AG10803 (cell line): ENCODE results near the gene LGALS12.

Source experiments
- DNase-seq: peaks from one replicate; pipeline ENCODE4 v3.0.0; 2010; ENCODE audit warnings: low read depth
- H3K4me3 ChIP-seq: 2 replicates; pipeline ENCODE4 v1.5.1; 2011; ENCODE audit warnings: mild to moderate bottlenecking, low read length, control low read depth
- TF ChIP-seq, protein P1 (sequence below): conservative IDR thresholded peaks from 2 replicates; pipeline ENCODE4 v1.5.1; 2011; ENCODE audit warnings: mild to moderate bottlenecking, low read length, control low read depth, inconsistent platforms

LGALS12 gene

DNA sequence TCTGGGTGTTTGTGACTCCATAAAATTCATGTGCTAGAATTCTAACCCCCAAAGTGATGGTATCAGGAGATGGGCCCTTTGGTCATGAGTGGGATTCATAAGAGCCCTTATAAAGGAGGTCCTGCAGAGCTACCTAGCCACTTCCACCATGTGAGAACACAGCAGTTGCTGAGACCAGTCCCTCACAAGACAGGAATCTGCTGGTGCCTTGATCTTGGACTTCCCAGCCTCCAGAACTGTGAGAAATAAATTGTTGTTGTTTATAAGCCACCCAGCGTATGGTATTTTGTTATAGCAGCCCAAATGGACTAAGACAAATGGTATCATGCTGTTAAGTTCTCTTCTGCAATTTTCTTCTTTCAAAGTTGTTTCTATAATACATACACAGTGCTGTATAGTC lies 13.4 kb upstream of the LGALS12 start:
- DNase-seq = no peak
- no peak overlapping the region for H3K4me3 ChIP-seq
- TF ChIP-seq, protein P1, sequence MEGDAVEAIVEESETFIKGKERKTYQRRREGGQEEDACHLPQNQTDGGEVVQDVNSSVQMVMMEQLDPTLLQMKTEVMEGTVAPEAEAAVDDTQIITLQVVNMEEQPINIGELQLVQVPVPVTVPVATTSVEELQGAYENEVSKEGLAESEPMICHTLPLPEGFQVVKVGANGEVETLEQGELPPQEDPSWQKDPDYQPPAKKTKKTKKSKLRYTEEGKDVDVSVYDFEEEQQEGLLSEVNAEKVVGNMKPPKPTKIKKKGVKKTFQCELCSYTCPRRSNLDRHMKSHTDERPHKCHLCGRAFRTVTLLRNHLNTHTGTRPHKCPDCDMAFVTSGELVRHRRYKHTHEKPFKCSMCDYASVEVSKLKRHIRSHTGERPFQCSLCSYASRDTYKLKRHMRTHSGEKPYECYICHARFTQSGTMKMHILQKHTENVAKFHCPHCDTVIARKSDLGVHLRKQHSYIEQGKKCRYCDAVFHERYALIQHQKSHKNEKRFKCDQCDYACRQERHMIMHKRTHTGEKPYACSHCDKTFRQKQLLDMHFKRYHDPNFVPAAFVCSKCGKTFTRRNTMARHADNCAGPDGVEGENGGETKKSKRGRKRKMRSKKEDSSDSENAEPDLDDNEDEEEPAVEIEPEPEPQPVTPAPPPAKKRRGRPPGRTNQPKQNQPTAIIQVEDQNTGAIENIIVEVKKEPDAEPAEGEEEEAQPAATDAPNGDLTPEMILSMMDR = no peak

DNA sequence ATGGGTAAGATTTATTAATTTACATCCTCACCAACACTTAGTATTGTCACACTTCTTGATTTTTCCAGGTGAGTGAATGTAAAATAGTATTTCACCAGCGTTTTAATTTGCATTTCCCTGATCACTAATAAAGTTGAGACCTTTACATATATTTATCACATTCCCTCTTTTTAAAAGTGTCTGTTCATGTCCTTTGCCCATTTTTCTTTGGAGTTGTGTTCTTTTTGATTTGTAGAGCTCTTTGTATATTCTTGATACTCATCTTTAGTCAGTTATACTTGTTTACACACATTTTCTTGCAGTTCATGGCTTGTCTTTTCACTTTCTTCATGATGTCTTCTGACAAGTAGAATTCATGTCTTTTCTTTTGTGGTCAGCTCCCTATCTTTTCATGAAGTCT lies 12.8 kb upstream of the LGALS12 start:
- H3K4me3 ChIP-seq = no peak overlapping the region
- DNase-seq = no peak
- TF ChIP-seq, protein P1 = no peak

DNA sequence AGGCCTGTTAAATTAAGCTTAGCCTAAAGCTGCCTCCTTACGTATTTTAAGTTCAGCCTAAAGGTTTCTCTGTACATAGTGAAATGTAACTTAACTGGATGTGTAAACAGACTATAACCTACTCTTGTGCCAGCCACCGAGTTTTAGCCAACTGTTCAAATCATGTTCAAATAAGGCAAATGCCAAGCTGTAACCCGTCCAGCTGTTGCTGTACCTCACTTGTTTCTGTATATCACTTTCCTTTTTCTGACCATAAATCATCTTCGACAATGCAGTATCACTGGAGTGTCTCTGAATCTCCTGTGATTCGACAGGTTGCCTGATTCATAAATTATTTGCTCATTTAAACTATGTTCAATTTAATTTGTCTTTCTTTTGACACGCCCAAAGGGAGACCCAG lies 10.9 kb upstream of the LGALS12 start:
- TF ChIP-seq, protein P1 = no peak
- H3K4me3 ChIP-seq = no peak overlapping the region
- no peak for DNase-seq

DNA sequence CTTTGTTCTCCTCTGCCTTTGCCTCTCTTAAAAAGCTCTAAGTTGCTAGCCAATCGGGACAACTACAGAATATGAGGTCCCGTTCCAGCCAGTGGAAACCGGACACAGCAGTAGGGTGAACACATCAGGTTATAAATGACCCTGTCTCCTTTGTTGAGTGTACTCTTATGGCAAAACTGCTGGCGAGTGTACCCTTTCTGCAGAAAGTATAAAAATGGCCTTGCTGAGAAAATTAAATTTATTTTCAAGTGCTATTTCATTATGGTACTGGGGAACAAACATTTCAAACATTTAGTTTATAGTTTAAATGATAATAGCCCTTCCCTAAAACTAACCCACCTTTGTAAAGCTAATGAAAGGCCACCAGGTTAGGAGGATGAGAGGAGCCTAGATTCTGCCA lies 6.0 kb upstream of the LGALS12 start:
- no peak for DNase-seq

DNA sequence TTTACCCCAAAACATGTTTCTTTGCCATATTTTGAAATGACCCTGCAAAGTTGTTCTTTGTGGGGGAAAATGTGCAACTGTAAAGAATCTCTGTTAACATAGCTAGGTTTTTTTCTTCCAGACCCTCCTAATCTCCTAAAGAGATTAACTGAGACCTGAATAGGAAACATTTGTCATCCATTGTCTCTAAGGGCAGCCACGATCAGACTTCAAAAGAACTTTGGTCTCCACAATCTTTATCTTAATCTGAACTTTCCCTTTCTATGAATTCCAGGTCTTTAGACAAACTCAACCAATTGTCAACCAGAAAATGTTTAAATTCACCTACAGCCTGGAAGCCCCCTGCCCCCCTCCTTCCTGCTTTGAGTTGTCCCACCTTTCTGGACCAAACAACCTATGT lies 4.6 kb upstream of the LGALS12 start:
- no peak for DNase-seq
- no peak overlapping the region for H3K4me3 ChIP-seq
- TF ChIP-seq, protein P1 = no peak

More for the DNA sequence above, 6.0 kb upstream of the LGALS12 start:
- H3K4me3 ChIP-seq = no peak overlapping the region
- TF ChIP-seq, protein P1 = no peak

DNA sequence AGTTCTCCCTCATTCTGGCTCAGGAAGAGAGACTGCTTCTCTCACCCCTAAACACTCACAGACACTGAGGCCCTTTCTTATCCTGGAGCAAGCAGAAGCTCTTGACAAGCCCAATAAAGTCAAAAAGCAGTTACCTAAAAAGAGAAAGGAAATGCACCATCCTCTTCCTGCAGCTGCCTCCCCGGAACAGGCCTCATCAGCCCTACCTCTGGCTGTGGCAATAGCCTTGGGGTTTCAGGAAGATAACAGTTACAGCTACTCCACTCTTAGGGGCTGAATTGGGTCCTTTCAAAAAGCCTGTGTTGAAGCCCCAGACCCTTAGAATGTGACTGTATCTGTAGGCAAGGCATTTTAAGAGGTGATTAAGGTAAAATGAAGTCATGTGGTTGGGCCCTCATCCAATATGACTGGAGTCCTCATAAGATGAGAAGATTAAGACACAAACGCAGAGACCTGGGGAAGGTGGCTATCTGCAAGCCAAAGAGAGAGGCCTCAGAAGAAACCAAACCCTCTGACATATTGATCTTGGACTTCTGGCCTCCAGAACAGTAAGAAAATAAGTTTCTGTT lies 3.5 kb upstream of the LGALS12 start:
- TF ChIP-seq, protein P1 = no peak
- no peak overlapping the region for H3K4me3 ChIP-seq
- no peak for DNase-seq

DNA sequence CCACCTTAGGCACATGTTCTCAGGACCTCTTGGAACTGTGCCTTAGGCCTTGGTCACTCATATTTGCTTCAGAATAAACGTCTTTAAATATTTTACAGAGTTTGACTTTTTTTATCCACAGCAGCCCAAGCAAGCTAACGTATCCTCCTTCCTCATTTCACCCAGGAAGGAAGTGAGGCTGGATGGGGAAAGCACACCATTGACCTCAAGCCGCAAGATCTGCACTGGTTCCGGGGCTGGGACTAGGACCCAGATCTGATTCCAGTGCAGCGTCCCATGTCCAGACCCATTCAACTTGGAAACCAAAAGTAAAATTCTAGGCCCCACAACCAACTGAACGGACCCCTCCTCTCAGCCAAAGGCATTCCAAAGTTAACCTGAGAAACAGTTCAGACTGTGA lies 2.4 kb upstream of the LGALS12 start:
- no peak overlapping the region for H3K4me3 ChIP-seq
- TF ChIP-seq, protein P1 = no peak
- DNase-seq = no peak
